HG02884 (cell line): ENCODE measurements around the gene NAT8.
"Not testable (repeated sequence)": the region's sequence is repeated elsewhere in the genome, so short reads cannot be mapped to it uniquely, and the experiment has no call there.

Experiments used
- ATAC-seq: cut with Tn5 transposase; IDR thresholded peaks from one replicate; pipeline ENCODE4 v1.9.1; 2021; ENCODE audit warnings: mild to moderate bottlenecking, moderate library complexity; ENCODE audit not compliant: unreplicated experiment

The NAT8 gene

GRCh38 chr2:73642338-73643018 lies at the start of gene NAT8:
Gene NAT8 (minus strand): TSS chr2:73642422. CDS start chr2:73641628, 794 bp downstream.
- no peak for ATAC-seq

- not testable (repeated sequence) for ATAC-seq
Measured at GRCh38 chr2:73690372-73691088, 48.3 kb upstream of the NAT8 start.

GRCh38 chr2:73688494-73688893 lies 46.3 kb upstream of the NAT8 start:
- not testable (repeated sequence) for ATAC-seq

- no peak for ATAC-seq
Measured at GRCh38 chr2:73685764-73686438, 43.7 kb upstream of the NAT8 start.

- ATAC-seq = not testable (repeated sequence)
Measured at GRCh38 chr2:73684905-73685304, 42.7 kb upstream of the NAT8 start.

- ATAC-seq = not testable (repeated sequence)
Measured at GRCh38 chr2:73684325-73684724, 42.1 kb upstream of the NAT8 start.

- ATAC-seq = not testable (repeated sequence)
Measured at GRCh38 chr2:73679951-73680571, 37.8 kb upstream of the NAT8 start.

- not testable (repeated sequence) for ATAC-seq
Measured at GRCh38 chr2:73679237-73679636, 37.0 kb upstream of the NAT8 start.

GRCh38 chr2:73678008-73678407 lies 35.8 kb upstream of the NAT8 start:
- not testable (repeated sequence) for ATAC-seq

- ATAC-seq = not testable (repeated sequence)
Measured at GRCh38 chr2:73676211-73676610, 34.0 kb upstream of the NAT8 start.

- not testable (repeated sequence) for ATAC-seq
Measured at GRCh38 chr2:73674696-73675157, 32.5 kb upstream of the NAT8 start.

- ATAC-seq = not testable (repeated sequence)
Measured at GRCh38 chr2:73669976-73670375, 27.8 kb upstream of the NAT8 start.

- ATAC-seq = not testable (repeated sequence)
Measured at GRCh38 chr2:73667239-73667638, 25.0 kb upstream of the NAT8 start.

GRCh38 chr2:73654175-73654574 lies 12.0 kb upstream of the NAT8 start:
- no peak for ATAC-seq

- ATAC-seq = no peak
Measured at GRCh38 chr2:73652348-73652747, 10.1 kb upstream of the NAT8 start.

- ATAC-seq = no peak
Measured at GRCh38 chr2:73651591-73652230, 9.5 kb upstream of the NAT8 start.

GRCh38 chr2:73647690-73648089 lies 5.5 kb upstream of the NAT8 start:
- ATAC-seq = not testable (repeated sequence)

GRCh38 chr2:73641767-73642062 lies 507 bp downstream of the NAT8 start:
- ATAC-seq = no peak

- ATAC-seq = no peak
Measured at GRCh38 chr2:73640946-73641766, 1.1 kb downstream of the NAT8 start.

- ATAC-seq = no peak
Measured at GRCh38 chr2:73640511-73640911, 1.7 kb downstream of the NAT8 start.
